HepG2 (cell line): ENCODE measurements around the gene TMCC2. TPM values are rescaled to one million over a fixed set of nuclear protein-coding genes. Genes with fewer than 3 reads are reported as not detected.

Experiments used
- ATAC-seq: fragments of 200-7000 bp; cut with Tn5 transposase; 3 replicates; pipeline ENCODE4 v1.9.1; 2020; ENCODE audit warnings: mild to moderate bottlenecking, moderate library complexity
- BruUV-seq: library from RNA; stranded (reverse); fragments of 400-500 nt; replicated peaks from 2 replicates; lab custom pipeline; 2021; lab: Mats Ljungman, UMichigan
- CTCF ChIA-PET: fragments of 300-600 bp; formaldehyde crosslinking; extraction: SDS; loops from one replicate; lab custom pipeline; 2021; ENCODE audit warnings: low total read pairs, inconsistent platforms, low intra/inter-chr PET ratio; lab: Yijun Ruan, JAX
- POLR2A ChIA-PET: fragments of 350-600 bp; sonication (Branson Sonifier 250); formaldehyde crosslinking; loops from one replicate; lab custom pipeline; 2020; ENCODE audit warnings: antibody characterized with exemption, inconsistent platforms; lab: Yijun Ruan, JAX
- DNase-seq: peaks from one replicate; pipeline ENCODE4 v3.0.0-alpha.2; 2015; ENCODE audit warnings: low spot score
- FAIRE-seq: peaks from 3 replicates; lab custom pipeline; 2011; peaks lifted over from hg19 to GRCh38; lab: Jason Lieb, UNC
- H2AFZ ChIP-seq: one replicate; pipeline ENCODE4 v1.6.1; 2011; ENCODE audit warnings: low read length, inconsistent platforms
- H3K27ac ChIP-seq: fragments of 300-600 bp; 3 replicates; pipeline ENCODE4 v1.8.0; 2011; ENCODE audit warnings: mixed run types, mild to moderate bottlenecking, mixed read lengths, low read length, inconsistent platforms; ENCODE audit not compliant: insufficient read depth; ENCODE audit errors: extremely low read length
- H3K27me3 ChIP-seq, 2 experiments: fragments of 200-600 bp in 1 of 2; 2 replicates in 1 of 2; 3 replicates in 1 of 2; pipeline versions ENCODE4 v1.6.0 to v1.8.0; 2011; ENCODE audit warnings: low read length in 2 of 2, mild to moderate bottlenecking in 2 of 2, moderate library complexity in 2 of 2, inconsistent platforms in 1 of 2; ENCODE audit not compliant: insufficient read depth in 2 of 2, control insufficient read depth in 1 of 2
- H3K36me3 ChIP-seq, 2 experiments: fragments of 200-600 bp in 1 of 2; replicated peaks in 1 of 2; 2 replicates in 1 of 2; 3 replicates in 1 of 2; pipeline versions ENCODE4 v1.5.1 to v1.8.0; 2011; ENCODE audit warnings: low read length in 2 of 2, inconsistent platforms in 1 of 2; ENCODE audit not compliant: insufficient read depth in 2 of 2, control insufficient read depth in 1 of 2
- H3K4me1 ChIP-seq: 2 replicates; pipeline ENCODE4 v1.5.1; 2012; ENCODE audit warnings: low read length, inconsistent platforms; ENCODE audit not compliant: insufficient read depth
- H3K4me2 ChIP-seq: 2 replicates; pipeline ENCODE4 v1.6.0; 2011; ENCODE audit warnings: low read depth, low read length, inconsistent platforms
- H3K4me3 ChIP-seq, 3 experiments: fragments of 200-600 bp in 1 of 3; sonication (generic), shearing (Covaris generic) in 1 of 3; replicated peaks in 1 of 3; 2 replicates each; pipeline ENCODE4 v1.5.1; 2011 to 2016; ENCODE audit warnings: low read length in 3 of 3, inconsistent platforms in 2 of 3, low read depth in 2 of 3, mild to moderate bottlenecking in 2 of 3, control low read depth in 1 of 3, mixed read lengths in 1 of 3; ENCODE audit not compliant: insufficient read depth in 1 of 3
- H3K79me2 ChIP-seq: one replicate; pipeline ENCODE4 v1.6.1; 2011; ENCODE audit warnings: low read length, inconsistent platforms; ENCODE audit not compliant: insufficient read depth
- H3K9ac ChIP-seq: 2 replicates; pipeline ENCODE4 v1.6.0; 2011; ENCODE audit warnings: mild to moderate bottlenecking, low read depth, low read length, inconsistent platforms; ENCODE audit not compliant: insufficient read depth
- H3K9me3 ChIP-seq: 2 replicates; pipeline ENCODE4 v1.5.1; 2012; ENCODE audit warnings: mild to moderate bottlenecking, low read length
- H4K20me1 ChIP-seq: 2 replicates; pipeline ENCODE4 v1.6.0; 2011; ENCODE audit warnings: inconsistent platforms, mild to moderate bottlenecking, low read length, moderate library complexity; ENCODE audit not compliant: insufficient read depth
- ATF7 ChIP-seq, 2 experiments: fragments of 450-650 bp in 1 of 2; sonication (generic) in 1 of 2; formaldehyde crosslinking in 1 of 2; IDR thresholded peaks; 2 replicates each; pipeline versions ENCODE4 v1.4.0 to v1.6.1; 2016 to 2020; ENCODE audit warnings: antibody characterized with exemption in 1 of 2, mild to moderate bottlenecking in 1 of 2, missing genetic modification reagents in 1 of 2
- CREB1 ChIP-seq, 2 experiments: fragments of 450-650 bp in 1 of 2; IDR thresholded peaks; 2 replicates each; pipeline ENCODE4 v1.6.1; 2016 to 2017; ENCODE audit warnings: control low read depth in 1 of 2, mild to moderate bottlenecking in 1 of 2, missing compliant biosample characterization in 1 of 2, missing genetic modification characterization in 1 of 2
- PATZ1 ChIP-seq: sonication (generic); formaldehyde crosslinking; IDR thresholded peaks from 2 replicates; pipeline ENCODE4 v1.4.0; 2020; ENCODE audit warnings: missing genetic modification reagents
- ZNF629 ChIP-seq: sonication (generic); formaldehyde crosslinking; conservative IDR thresholded peaks from 2 replicates; pipeline ENCODE4 v1.5.0; 2020; ENCODE audit warnings: missing genetic modification reagents
- WGBS: methylation state at CpG from one replicate; pipeline ENCODE4 v1.1.6; 2017; ENCODE audit warnings: low lambda C conversion rate; 5-methylcytosine and 5-hydroxymethylcytosine counted together
- in situ Hi-C: cut with HindIII; loops from 2 replicates; pipeline ENCODE4 v1.10.0; 2017; ENCODE audit warnings: low pct_unique_long_range_greater_than_20kb; ENCODE audit not compliant: extremely low pct_ligation_motif_present
- intact Hi-C: fragments of 100-400 bp; cut with micrococcal nuclease; formaldehyde crosslinking; loops from one replicate; pipeline ENCODE4 v1.10.0; 2022; ENCODE audit not compliant: unreplicated experiment
- polyA plus RNA-seq, 8 experiments: library from polyadenylated mRNA; depleted of rRNA in 3 of 8; stranded (reverse) in 7 of 8; unstranded in 1 of 8; fragments of >200 nt; fragmentation: Illumina TruSeq in 4 of 8; extraction: Trizol in 4 of 8; gene quantifications; 2 replicates each; pipeline versions ENCODE4 v1.2.1 to v1.2.3, GENCODE V29; 2011 to 2016; ENCODE audit warnings: low read depth in 4 of 8, missing spikeins in 1 of 8, mixed read lengths in 1 of 8; ENCODE audit not compliant: insufficient read depth in 1 of 8
- total RNA-seq, 5 experiments: library from RNA; depleted of rRNA; stranded (reverse); fragments of >200 nt; fragmentation: Illumina TruSeq; extraction: Trizol; gene quantifications; 2 replicates each; pipeline ENCODE4 v1.2.3, GENCODE V29; 2016; ENCODE audit warnings: low read depth in 1 of 5

Gene TMCC2
- total and polyA plus RNA-seq, 2 of the 13 experiments (the other 11 are each of a cell fraction or from before 2014, with no cell fraction given) = 0.12 to 0.24 TPM

GRCh38 chr1:205247130-205247921 is 19.6 kb downstream of the TMCC2 start:
- CTCF ChIA-PET = no interaction called here
- peaks cover 11% of the 10 kb centered on the region for H3K4me1 ChIP-seq
- no peak overlapping the region for H3K9ac ChIP-seq
- H3K9me3 ChIP-seq = no peaks in the 10 kb centered on the region
- no peak overlapping the region for H3K27ac ChIP-seq
- WGBS = 24% methylated on average over 7 of the region's 9 CpGs
- ATAC-seq = no peak
- no peaks in the 10 kb centered on the region for H4K20me1 ChIP-seq
- TF ChIP-seq PATZ1 (no peak), ZNF629 (CRISPR knock-in tag) (0 out of 2 replicates have a peak, but pooled peaks have one; percentile 45), ATF7 (IDR thresholded peaks at IDR 0.05) (peak; percentile 94), ATF7 (CRISPR knock-in tag; IDR thresholded peaks at IDR 0.05) (no peak), CREB1 (IDR thresholded peaks at IDR 0.05) (peak; percentile 93), CREB1 (CRISPR knock-in tag; IDR thresholded peaks at IDR 0.05) (no peak)
- no peak for DNase-seq
- in situ Hi-C loops = no loop called here
- no peak for FAIRE-seq
- H3K79me2 ChIP-seq = no peaks in the 10 kb centered on the region
- no peak overlapping the region for H2AFZ ChIP-seq
- no peaks in the 10 kb centered on the region for H3K36me3 ChIP-seq
- peaks cover 5 to 68% of the 10 kb centered on the region in 2 experiments for H3K27me3 ChIP-seq
- intact Hi-C loops = no loop called here
- POLR2A ChIA-PET = no interaction called here
- H3K4me3 ChIP-seq = no peak overlapping the region
- H3K4me2 ChIP-seq = no peak overlapping the region
- BruUV-seq = no TSS peak
